ENCODE data around the gene DDC. TPM values are rescaled to one million over a fixed set of nuclear protein-coding genes. Genes with fewer than 3 reads are reported as not detected.
"Not testable (repeated sequence)": the region's sequence is repeated elsewhere in the genome, so short reads cannot be mapped to it uniquely, and the experiment has no call there.

The DDC gene
- total RNA-seq, 1 donor from 2014 or later, result not detected

DNA sequence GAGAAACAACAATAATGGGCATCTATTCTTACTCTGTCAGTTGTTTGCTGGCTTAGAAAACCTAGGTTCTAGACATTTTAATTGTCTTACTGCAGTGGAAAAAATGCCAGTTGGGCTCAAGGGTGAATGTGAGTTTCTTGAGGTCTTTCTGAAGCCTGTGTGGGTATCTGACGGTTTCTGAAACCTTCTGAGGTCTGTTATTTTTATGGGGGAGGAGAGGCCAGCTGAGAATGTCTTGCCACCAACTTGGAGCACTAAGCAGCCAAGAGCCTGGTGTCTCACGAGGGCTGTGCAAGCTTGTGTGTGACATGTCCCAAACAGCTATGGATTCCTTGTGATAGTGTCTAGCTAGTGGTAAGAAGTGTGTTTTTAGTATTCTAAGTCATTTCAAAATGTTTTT lies 24.2 kb upstream of the DDC start:
- no peak for DNase-seq (ENCODE audit: extremely low read depth, low read depth, low spot score)

DNA sequence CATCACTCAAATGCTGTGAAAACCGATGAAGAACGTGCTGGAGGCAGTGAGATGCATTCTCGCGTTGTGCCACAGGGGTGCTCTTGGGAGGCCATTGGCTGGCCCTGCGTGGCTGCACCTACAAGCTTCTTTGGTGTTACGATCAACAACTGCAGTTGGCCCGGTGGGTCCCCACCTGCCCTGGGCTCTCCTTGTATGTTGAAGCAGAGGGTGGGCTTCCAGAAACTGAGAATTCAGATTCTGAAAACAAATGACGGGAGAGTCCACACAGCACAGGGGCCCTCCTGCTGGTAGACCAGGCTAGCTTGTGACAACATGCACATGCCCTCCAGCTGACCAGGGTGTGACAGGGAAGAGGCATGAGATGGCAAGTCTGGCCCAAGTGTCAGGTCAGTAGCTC lies 23.7 kb upstream of the DDC start:
- DNase-seq (ENCODE audit: extremely low read depth, low read depth, low spot score), result no peak

DNA sequence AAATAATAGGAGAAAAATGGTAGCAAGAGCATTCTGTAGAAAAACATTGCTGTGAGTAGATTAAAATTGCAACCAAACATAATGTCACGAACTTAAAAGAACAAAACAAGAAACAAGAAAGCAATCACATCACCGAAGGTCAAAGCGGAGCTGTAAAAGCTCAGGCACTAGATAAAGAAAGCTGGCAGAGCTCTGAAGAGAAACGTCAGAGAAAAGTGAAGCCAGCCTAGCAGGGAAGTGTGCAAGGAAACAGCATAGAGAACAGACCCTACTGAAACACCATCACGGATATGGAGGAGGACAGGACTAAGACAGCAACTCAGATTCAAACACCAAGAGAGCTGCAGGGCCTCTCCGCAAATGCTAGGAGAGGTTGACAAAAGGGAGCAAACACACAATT lies 22.5 kb upstream of the DDC start:
- DNase-seq (ENCODE audit: extremely low read depth, low read depth, low spot score), result no peak

DNA sequence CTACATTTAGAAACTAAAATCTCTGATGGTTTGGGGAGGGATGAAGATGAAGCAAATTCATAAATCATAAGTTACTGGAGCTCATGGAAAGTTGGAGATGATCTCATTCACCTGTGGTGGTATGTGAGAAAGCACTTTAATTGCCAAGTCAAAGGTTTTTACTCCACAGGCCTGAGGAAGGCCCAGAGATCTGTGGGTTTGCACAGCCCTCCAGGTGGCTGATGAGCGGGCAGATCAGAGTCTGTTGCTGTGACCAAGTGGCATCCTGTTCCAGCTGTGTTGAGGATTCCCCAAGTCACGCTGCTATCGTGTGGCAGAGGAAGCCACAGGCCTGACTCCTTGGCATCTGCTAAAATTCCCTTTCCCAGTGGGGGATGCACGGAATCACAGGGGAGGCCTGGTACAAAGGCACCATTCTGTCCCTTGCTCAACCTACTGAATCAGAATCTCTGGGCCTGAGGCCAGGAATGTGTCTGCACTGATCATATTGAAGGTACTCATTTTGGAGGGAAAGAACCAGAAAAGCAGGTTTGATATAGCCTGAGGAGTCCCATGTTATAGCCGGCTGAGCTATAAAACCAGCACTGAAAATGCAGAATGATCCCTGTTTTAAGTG lies 19.7 kb upstream of the DDC start:
- no peak for DNase-seq (ENCODE audit: extremely low read depth, low read depth, low spot score)

DNA sequence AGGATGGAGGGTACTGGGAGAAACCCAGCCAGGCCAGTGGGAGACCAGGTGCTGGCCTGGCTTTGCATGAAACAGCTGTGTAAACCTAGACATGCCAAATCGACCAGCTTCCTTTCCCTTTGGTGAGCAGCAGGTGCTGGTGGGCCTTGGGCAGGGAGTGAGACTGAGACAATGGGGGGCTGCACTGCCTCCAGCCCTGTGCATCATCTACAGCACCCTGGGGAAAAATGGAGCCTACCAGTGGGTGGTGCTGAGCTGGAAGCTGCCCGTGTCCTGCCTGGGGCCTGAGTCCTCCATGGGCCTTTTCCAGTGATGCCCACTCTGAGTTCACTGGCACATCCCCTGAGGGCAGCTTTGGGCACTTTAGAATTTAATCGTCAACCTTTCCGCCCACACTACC lies 19.2 kb upstream of the DDC start:
- no peak for DNase-seq (ENCODE audit: extremely low read depth, low read depth, low spot score)

DNA sequence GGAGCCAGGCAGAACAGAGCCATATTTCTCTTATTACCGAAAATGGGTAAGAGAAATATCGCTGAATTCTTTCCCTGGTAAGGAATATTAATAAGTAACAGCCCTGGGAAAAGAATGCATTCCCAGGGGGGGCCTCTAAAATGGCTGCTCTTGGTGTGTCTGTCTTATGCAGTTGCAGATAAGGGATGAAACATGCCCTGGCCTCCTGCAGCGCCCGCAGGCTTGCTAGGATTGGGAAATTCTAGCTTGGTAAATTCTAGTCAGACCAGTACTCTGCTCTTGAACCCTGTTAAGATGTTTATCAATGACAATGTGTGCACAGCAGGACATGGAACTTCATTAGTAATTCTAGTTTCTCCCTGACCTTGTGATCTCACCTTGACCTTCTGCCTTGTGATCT lies 18.1 kb upstream of the DDC start:
- not testable (repeated sequence) for DNase-seq (ENCODE audit: extremely low read depth, low read depth, low spot score)

DNA sequence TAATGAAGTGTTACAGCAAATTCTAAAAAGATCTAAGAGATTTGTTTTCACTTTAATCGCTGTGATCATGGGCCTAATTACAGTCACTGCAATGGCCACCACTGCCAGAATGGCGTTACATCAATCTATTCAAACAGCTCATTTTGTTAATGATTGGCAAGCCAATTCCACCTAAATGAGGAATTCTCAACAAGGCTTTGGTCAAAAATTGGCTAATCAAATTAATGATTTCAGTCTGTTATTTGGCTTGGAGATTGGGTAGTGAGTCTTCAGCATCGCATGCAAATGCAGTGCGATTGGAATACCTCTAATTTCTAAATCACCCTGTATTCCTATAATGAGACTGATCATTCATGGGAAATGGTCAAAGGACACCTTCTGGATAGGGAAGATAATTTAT lies 17.1 kb upstream of the DDC start:
- DNase-seq (ENCODE audit: extremely low read depth, low read depth, low spot score), result not testable (repeated sequence)

DNA sequence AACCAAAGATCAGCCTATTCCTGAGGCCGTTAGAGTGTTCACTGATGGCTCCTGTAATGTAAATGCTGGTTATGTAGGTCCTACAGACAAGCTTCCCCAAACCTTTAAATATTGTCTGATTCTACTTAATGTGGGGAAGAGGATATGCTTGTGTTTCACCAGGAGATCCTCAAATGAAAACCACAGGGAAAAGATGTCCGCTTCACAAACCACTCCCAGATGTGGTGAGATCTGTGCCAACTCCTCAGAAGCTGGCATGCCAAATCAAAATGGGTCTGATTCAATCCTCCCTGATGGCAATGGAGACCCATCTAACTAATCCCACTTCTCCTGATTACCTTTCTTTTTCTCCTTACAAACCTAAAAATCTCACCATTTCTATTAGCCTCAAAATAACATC lies 15.5 kb upstream of the DDC start:
- DNase-seq (ENCODE audit: extremely low read depth, low read depth, low spot score), result not testable (repeated sequence)

DNA sequence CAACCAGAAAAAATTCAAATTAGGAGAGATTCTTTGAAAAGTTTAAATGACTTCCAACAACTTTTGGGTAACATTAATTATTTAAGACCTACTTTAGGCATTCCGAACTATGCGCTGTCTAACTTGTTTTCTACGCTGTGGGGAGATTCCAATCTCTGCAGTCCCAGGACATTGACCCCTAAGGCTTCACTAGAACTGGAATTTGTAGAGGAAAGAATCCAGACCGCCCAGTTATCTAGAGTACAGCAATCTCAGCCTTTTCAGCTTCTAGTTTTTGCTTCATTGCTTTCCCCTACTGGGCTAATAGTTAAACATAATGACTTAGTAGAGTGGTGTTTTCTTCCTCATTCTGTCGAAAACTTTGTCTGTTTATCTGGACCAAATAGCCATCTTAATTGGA lies 14.9 kb upstream of the DDC start:
- DNase-seq (ENCODE audit: extremely low read depth, low read depth, low spot score), result no peak

DNA sequence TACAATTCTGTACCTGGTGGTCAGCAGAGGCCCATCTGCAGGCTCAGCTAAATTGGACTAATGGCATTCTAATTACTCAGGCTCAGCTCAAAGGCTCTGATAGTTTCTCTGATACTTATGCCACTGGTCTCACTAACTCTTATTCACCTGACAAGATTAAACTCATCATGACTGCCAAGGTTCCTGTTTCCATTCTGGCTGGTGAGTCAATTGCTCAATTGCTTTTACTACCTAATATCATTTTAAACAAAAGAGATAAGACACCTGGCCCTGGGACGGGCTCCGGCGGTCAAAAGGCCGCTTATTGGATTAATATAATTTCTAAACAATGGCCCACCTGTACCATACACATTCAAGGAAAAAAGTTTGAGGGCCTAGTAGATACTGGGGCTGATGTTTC lies 12.9 kb upstream of the DDC start:
- not testable (repeated sequence) for DNase-seq (ENCODE audit: extremely low read depth, low read depth, low spot score)

DNA sequence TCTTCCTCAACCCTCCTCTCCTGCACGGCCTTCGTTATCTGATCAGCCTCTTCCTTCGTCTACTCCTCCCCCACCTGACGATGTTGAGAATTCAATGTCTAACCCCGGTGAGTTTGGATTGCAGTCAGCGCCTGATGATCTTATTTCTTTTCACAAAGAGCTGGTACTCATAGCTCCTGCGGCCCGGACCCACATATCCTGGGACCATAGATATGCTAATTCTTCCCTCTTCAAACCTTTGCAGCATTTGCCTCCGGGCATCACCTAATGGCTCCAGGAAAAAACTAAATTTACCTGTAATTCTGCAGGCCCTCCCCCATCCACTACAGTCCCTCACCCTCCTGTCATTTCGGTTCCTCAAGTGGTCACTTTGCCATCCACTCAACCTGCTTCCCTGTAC lies 12.4 kb upstream of the DDC start:
- no peak for DNase-seq (ENCODE audit: extremely low read depth, low read depth, low spot score)

DNA sequence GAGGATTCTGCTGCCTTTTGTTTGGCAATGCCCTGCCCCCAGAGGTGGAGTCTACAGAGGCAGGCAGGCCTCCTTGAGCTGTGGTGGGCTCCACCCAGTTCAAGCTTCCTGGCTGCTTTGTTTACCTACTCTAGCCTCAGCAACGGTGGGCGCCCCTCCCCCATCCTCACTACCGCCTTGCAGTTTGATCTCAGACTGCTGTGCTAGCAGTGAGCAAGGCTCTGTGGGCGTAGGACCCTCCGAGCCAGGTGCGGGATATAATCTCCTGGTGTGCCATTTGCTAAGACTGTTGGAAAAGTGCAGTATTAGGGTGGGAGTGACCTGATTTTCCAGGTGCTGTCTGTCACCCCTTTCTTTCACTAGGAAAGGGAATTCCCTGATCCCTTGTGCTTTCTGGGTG lies 11.2 kb upstream of the DDC start:
- DNase-seq (ENCODE audit: extremely low read depth, low read depth, low spot score), result not testable (repeated sequence)

DNA sequence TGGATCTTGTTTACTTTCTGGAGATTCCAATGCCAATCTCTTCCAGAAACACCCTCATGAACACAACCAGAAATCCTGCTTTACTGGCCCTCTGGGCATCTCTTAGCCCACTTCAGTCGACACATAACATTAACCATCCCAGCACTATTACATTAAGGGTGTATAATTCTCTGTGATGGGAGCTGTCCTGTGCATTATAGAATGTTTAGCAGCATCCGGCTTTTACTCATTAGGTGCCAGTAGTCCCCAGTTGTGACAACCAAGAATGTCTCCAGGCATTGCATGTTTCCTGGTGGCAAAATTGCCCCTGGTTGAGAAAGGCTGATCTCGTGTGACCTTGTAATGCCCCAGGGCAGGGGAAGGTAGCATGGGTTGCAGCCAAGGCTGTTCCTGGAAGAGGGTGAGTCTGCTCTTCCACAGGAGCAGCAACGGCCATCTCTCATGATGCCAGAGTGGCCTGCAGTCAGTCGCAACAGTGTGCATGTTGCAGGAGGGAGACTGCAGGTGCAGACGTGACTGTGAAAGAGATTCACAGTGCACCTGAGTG lies 2.6 kb upstream of the DDC start:
- DNase-seq (ENCODE audit: extremely low read depth, low read depth, low spot score), result no peak

DNA sequence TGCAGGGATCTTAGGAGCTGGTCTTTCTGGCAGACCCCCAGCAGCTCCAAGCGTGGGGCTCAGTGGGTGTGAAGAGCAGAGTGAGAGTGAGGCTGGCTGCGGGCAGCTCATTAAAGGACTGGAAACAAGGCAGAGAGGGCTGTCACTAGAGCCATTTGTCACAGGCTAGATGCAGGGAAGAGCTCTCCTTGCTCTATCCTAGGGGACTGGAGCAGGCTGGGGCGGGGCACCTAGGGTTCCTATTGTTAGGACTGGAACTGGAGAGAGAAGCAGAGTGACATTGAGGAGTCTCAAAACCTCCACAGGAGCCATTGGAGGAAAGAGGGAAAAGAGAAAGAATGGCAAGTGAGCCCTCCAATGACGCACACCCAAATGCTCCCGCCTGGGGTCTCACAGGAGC lies 772 bp upstream of the DDC start:
- no peak for DNase-seq (ENCODE audit: extremely low read depth, low read depth, low spot score)

DNA sequence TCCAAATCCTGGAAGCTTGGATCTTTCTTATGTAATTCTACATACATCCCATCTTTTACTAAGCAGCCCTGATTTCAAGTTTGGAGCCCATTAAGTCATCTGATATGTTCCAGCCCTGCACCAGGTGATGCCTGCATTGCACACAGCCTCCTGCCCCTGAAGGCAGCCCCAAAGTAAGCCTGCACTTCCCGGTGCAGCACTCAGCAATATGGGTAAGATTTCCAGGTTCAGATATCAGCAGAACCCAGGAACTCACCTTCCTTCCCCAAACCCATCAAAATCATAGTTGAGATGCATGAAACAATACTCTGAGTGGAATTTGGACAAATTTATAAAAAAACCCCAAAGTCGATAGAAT lies 333 bp upstream of the DDC start:
- DNase-seq (ENCODE audit: extremely low read depth, low read depth, low spot score), result no peak

DNA sequence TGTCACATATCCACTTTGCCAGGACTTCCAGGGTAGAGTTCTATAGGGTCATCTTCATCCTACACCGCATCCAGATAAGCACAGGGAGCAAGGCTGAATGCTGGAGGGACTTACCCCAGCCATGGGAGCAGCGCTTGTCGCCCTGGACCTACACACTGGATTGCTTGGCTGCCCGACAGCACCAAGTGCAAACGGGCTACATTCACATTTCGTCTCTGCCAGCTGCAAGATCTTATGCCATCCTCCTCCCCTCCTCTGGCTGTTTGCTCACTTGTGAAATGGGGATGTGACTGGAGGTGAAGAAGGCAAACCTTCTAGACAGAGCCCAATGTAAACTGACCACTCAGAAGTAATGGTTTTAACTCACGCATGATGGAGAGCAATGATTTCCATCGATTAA lies 1.0 kb downstream of the DDC start:
- no peak for DNase-seq (ENCODE audit: extremely low read depth, low read depth, low spot score)

DNA sequence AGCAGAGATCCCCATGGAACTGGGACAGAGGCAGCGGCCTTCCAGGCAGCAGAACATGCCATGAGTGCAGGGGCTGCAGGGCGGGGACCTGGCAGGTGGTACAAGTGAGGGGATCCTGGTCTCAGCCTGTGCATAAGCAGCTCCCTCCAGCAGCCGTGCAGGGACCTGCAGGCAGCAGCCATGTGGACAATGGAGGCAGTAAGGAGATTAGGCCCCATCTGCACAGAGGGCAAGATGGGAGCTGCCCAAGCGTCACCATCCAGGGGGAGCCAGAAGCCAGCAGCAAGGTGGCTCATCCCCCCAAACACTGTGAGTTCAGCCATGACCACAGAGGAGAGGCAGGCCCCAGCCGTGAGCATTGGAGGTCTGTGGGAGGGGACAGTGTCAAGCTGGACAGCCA lies 3.1 kb downstream of the DDC start:
- no peak for DNase-seq (ENCODE audit: extremely low read depth, low read depth, low spot score)

DNA sequence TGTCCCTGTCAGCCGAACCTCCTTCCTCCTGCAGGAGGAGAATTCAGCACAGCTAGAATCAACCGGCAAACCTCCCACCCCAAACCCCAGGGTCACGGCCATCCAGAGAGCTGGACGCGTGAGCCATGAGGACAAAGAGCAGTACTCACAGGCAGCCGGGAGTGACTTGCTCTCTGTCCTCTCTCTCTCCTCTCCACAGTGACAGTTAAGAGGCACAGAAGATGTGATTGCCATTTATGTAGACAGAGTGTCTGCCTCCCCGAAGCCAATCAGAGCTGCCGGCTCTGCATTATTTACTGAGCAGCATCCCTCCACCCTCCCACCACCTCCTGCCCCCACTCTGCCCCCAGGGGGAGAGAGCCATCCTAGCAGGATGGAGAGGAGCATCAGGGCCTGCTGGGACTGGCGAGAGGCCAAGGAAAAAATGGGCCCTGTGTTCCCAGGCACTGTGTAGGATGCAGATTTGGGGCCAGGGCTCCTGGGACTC lies 4.3 kb downstream of the DDC start:
- no peak for DNase-seq (ENCODE audit: extremely low read depth, low read depth, low spot score)

DNA sequence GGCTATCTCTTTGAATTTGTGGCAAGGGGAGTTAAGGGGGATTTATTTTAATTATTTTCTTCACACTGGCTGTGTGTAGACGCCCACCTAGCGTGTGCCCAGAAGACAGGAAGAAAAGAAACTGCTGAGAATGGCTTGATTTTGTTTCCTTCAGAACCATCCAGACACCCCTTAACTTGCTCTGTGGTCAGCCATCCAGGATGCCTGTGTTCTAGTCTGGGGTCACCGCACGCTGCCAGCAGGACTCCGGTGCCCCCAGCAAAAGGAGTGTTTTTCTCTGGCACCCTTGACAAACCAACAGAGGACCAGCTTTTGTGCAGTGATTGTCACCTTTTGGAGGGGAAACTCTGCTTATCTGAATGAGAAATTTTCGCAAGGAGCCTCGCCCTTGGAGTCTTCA lies 5.3 kb downstream of the DDC start:
- no peak for DNase-seq (ENCODE audit: extremely low read depth, low read depth, low spot score)

DNA sequence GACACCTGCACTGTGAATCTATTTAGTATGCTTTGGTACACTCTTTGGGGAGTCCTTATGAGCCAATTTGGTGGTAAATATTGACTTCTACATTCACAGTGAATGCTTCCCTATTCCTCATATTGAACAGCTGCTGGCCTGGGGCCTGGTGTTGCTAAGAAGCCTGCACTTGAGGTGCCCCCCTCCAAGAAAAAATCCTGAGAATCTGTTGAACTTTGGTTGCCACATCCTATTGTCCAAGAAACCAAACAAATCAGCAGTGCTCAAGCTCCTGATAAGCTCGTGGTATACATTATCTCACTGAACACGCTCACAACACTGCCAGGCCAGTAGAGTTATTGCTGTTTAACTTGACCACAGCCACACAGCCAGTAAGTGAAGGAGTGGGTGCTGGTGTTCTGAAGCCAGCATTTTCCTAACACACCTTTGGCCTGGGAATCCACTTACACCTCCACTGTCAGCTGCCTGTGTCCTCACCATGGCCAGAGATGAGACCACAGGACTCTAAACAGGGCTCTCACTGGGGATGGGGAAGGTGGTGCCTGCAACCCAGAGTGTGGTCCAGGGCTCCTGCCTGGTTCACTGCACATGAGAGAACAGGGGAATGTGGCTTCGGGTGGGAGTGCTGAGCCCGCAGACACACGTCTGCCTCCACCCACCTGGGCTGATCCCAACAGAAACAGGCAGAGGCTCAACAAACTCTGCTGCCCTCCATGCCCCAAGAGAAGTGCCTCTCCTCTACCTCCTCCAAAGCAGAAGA lies 6.7 kb downstream of the DDC start:
- DNase-seq (ENCODE audit: extremely low read depth, low read depth, low spot score), result no peak

DNA sequence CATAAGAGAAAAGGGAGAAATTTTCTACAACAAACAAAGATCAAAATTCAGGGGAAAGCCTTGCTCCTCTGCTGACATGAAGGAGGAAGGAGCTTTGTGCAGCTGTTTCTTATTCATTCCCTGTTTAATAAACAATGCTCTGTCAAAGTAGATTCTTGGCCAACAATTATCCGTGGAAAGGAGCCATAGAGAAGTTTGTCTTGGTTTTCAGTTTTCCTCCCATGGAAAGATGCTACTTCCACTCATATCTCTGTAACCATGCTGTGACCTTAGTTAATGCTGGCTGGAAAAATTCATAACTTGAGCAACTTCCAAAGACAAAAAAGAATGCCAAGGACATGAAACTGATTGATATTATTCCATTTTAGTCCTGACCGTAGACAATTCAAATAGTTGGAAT lies 8.1 kb downstream of the DDC start:
- DNase-seq (ENCODE audit: extremely low read depth, low read depth, low spot score), result no peak

DNA sequence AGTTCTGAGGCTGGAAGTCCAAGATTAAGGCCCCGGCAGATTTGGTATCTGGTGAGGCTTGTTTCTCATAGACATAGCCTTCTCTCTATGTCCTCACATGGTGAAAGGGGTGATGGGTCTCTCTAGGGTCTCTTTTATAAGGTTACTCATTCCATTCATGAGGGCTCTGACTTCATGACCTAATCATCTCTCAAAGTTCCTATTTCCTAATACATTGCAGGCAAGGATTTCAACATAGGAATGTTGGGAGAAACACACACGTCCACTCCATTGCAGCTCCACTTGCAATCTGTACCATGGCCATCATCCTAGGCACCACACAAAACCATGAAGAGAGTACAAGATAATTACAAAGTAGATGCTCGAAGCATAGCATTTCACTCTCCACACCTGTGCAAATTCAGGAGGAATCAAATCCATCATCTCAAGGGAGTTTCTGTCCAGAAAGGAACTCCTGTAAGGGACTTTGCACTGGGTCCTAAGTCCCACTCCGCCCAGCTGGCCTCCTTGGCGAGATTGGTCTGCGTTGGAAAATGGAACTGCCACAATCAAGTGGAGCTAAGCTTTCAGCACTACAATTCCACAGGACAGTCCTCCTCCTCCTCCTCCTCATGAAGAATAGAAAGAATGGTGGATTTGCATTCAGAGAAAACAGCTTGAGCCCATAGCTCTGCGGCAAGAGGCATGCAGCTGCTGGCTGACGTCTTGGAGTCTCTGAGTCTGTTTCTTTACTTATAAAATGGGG lies 8.8 kb downstream of the DDC start:
- no peak for DNase-seq (ENCODE audit: extremely low read depth, low read depth, low spot score)

All from glomerular endothelial cell (primary cell).